IPS DF 6.9 (cell line): Measurements from ENCODE around the gene KCNJ5.

Experiments
- DNase-seq: peaks from one replicate; pipeline ENCODE4 v3.0.0-alpha.2; 2013; ENCODE audit warnings: low read depth, low spot score
- H3K27ac ChIP-seq: one replicate; pipeline ENCODE4 v1.5.1; 2013; ENCODE audit warnings: low read length, control low read depth
- H3K27me3 ChIP-seq: 2 replicates; pipeline ENCODE4 v1.6.1; 2013; ENCODE audit warnings: mild to moderate bottlenecking, low read length; ENCODE audit not compliant: control insufficient read depth, insufficient read depth
- H3K36me3 ChIP-seq: 2 replicates; pipeline ENCODE4 v1.6.1; 2013; ENCODE audit warnings: low read length; ENCODE audit not compliant: control insufficient read depth, insufficient read depth
- H3K4me1 ChIP-seq: 2 replicates; pipeline ENCODE4 v1.6.1; 2013; ENCODE audit warnings: low read length; ENCODE audit not compliant: control insufficient read depth, insufficient read depth
- H3K4me3 ChIP-seq: 2 replicates; pipeline ENCODE4 v1.5.1; 2013; ENCODE audit warnings: mild to moderate bottlenecking, low read length
- H3K9me3 ChIP-seq: 2 replicates; pipeline ENCODE4 v1.6.1; 2013; ENCODE audit warnings: low read length, inconsistent platforms; ENCODE audit not compliant: control insufficient read depth, insufficient read depth
- WGBS: extraction: QIAGEN DNeasy Blood & Tissue Kit; methylation state at CpG from one replicate; pipeline ENCODE4 v1.1.7; 2013; ENCODE audit warnings: mixed read lengths, missing lambda C conversion rate; ENCODE audit not compliant: insufficient read length, insufficient coverage; 5-methylcytosine and 5-hydroxymethylcytosine counted together

The KCNJ5 gene

DNA sequence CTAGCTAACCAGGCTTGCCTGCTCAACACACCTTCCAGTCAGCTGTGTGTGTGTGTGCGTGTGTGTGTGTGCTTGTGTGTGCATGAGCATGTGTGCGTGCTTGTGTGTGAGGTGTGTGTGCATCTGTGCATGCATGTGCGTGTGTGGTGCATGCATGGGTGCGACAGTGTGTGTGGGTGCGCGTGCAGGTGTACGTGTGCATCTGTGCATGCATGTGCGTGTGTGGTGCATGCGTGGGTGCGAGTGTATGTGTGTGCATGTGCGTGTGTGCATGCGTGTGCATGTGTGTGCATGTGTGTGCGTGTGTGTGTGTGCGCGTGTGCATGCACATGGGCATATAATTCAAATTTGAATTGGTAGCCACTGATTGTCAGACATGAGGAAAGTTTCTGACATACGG, 62.0 kb downstream of the KCNJ5 start:
- WGBS = no CpG with 5 or more reads among the region's 16 CpGs
- H3K27me3 ChIP-seq = no peaks in the 10 kb centered on the region

DNA sequence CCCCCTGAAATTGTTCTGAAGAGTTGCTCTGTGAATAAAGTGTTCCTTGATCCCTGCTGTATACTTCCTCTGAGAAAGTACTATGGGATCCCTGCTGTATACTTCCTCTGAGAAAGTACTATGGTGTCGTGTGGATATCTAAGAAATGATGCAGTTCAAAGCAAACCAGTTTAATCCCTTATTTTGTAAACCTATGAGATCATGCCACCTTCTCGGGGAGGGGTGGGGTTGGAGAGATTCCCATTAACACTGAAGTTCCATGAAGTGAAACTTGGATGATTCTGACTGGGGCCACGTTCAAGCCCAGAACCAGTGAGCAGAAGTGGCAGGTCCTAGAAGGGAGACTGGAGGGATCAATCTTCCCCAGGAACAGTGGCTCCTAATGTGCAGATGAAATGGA, 64.5 kb downstream of the KCNJ5 start:
- no peaks in the 10 kb centered on the region for H3K9me3 ChIP-seq
- WGBS = no CpG with 5 or more reads among the region's 3 CpGs
- no peak overlapping the region for H3K27ac ChIP-seq
- no peak overlapping the region for H3K4me3 ChIP-seq
- 0 out of 2 replicates have a peak, but pooled peaks cover 1% of the 10 kb centered on the region for H3K4me1 ChIP-seq
- no peak for DNase-seq
- no peaks in the 10 kb centered on the region; the same call in 1 of the 2 replicates for H3K36me3 ChIP-seq
- no peaks in the 10 kb centered on the region for H3K27me3 ChIP-seq

More for the DNA sequence above, 62.0 kb downstream of the KCNJ5 start:
- no peak overlapping the region for H3K4me3 ChIP-seq
- no peaks in the 10 kb centered on the region; the same call in 1 of the 2 replicates for H3K36me3 ChIP-seq
- 0 out of 2 replicates have a peak, but pooled peaks cover 1% of the 10 kb centered on the region for H3K4me1 ChIP-seq
- DNase-seq = no peak
- H3K27ac ChIP-seq = no peak overlapping the region
- H3K9me3 ChIP-seq = no peaks in the 10 kb centered on the region

DNA sequence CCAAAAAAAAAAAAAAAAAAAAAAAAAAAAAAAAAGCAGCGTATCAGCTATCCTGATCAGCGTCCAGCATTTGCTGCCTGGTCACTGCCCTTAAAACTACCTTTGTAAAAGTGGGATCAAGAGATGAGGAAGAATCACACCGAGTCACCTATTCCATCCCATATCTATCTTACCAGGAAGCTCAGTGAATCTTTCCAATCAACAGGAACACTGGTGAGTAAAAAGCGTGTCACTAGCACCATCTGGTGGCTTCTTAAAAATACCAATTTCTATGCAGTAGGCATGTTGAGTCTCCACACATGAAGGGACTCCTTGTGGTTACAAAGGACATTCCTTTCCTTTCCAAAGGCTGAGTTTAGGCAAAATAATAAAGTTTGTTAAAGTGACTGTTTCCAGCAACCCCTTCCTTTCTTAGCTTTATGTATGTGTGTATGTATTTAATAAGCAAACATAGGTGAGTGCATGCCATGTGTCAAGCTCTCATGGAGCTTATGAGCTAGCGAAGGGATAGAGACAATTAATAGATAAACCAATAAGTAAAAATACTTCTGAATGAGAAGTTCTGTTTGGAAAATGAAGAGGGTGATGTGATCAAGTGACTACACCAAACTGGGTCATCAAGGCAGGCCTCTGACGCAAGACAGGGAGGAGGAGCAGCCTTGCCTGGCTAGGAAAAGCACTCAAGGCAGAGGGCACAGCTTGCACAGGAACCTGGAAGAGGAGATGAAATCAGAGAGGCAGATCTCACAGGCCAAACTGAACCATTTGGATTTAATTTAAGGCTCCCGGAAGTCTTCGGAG, 65.4 kb downstream of the KCNJ5 start:
- no peaks in the 10 kb centered on the region; the same call in 1 of the 2 replicates for H3K36me3 ChIP-seq
- 0 out of 2 replicates have a peak, but pooled peaks cover 1% of the 10 kb centered on the region for H3K4me1 ChIP-seq
- H3K4me3 ChIP-seq = no peak overlapping the region
- DNase-seq = peak; percentile 55
- WGBS = no CpG with 5 or more reads among the region's 8 CpGs
- no peaks in the 10 kb centered on the region for H3K27me3 ChIP-seq
- H3K9me3 ChIP-seq = no peaks in the 10 kb centered on the region
- H3K27ac ChIP-seq = no peak overlapping the region

- H3K36me3 ChIP-seq = no peaks in the 10 kb centered on the region; the same call in 1 of the 2 replicates
- H3K4me1 ChIP-seq = 0 out of 2 replicates have a peak, but pooled peaks cover 1% of the 10 kb centered on the region
- H3K4me3 ChIP-seq = no peak overlapping the region
- H3K9me3 ChIP-seq = no peaks in the 10 kb centered on the region
- H3K27me3 ChIP-seq = no peaks in the 10 kb centered on the region
- no peak overlapping the region for H3K27ac ChIP-seq
- no CpG with 5 or more reads among the region's 8 CpGs for WGBS
- no peak for DNase-seq
These were observed 66.0 kb downstream of the KCNJ5 start for GRCh38 chr11:128957202-128957482.

GRCh38 chr11:128961645-128962044, 70.5 kb downstream of the KCNJ5 start:
- no CpG with 5 or more reads among the region's 2 CpGs for WGBS
- H3K9me3 ChIP-seq = no peaks in the 10 kb centered on the region
- no peaks in the 10 kb centered on the region for H3K27me3 ChIP-seq
- no peak for DNase-seq
- H3K4me3 ChIP-seq = no peak overlapping the region
- no peaks in the 10 kb centered on the region for H3K36me3 ChIP-seq
- no peak overlapping the region for H3K27ac ChIP-seq
- H3K4me1 ChIP-seq = no peaks in the 10 kb centered on the region

DNA sequence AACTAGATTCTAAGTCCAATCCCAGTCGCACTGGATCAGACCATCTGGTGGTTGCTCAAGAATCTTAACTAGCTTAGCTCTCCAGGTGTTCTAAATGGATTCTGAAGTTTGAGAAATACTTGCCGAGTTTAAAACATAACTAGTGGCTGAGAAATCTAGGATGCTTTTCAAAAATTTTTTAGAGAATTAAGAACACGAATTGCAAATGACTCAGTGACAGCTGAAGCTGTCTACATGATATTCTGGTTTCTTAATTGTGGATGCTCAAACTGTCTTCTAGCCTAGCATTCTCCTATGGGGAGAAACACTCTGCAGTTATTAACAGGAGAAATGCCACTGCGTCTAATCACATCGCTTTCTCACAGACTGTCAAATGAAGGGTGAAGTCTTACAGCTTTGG, 71.7 kb downstream of the KCNJ5 start:
- no peak for DNase-seq
- Histone ChIP-seq H3K27me3 (no peaks in the 10 kb centered on the region), H3K4me1 (no peaks in the 10 kb centered on the region), H3K9me3 (no peaks in the 10 kb centered on the region), H3K36me3 (no peaks in the 10 kb centered on the region), H3K4me3 (no peak overlapping the region), H3K27ac (no peak overlapping the region)
- WGBS = no CpG with 5 or more reads among the region's 5 CpGs

DNA sequence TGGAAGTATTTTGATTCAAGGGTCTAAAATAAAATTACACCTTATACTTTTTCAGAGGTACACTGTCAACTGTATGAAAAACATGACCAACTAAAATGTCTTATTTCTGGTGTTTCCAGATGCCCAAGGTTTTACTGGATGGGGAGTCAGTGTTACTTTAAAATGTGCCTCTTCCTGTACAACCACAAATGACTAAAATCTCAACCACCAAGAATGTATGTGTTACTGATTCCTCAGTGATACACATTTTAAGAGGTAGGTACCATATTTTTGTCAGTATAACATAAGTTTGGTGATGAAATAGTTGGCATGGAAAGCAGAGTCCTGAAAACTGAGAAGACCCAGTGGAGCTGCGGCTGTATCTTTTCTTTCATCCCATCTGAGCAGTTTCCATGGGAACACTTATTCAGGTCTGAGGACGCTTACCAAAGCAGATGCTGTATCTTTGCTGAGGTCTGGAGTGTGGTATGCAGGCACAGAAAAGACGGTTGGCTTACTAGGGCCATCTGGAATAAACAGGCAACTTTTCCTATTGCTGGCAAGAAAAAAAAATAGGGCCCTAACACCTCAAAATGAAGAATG, 72.7 kb downstream of the KCNJ5 start:
- Histone ChIP-seq H3K4me1 (no peaks in the 10 kb centered on the region), H3K4me3 (no peak overlapping the region), H3K27ac (no peak overlapping the region), H3K36me3 (no peaks in the 10 kb centered on the region), H3K9me3 (no peaks in the 10 kb centered on the region), H3K27me3 (no peaks in the 10 kb centered on the region)
- no CpG with 5 or more reads among the region's 3 CpGs for WGBS
- DNase-seq = no peak

DNA sequence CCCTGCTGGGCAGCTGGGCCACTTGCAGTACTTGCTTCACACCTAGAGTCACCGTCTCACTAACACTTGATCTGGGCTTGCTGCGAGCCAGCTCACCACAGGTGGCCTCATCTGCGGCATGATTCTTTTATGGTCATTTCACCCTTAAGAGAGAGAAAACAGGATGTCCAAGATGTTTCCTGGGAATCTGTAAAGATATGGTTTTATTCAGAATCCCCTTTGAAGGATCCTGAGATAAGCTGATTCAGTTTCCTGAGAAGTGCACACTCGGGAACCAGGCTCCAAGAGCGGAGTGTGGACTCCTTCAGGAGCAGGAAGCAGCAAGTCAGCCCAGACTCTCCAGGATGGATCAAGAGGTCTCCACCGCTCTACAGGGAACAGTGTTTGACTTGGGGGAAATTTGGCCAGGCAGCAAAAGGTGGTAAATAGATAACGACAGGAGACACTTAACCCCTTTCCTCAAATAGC, 73.3 kb downstream of the KCNJ5 start:
- Histone ChIP-seq H3K4me1 (no peaks in the 10 kb centered on the region), H3K9me3 (no peaks in the 10 kb centered on the region), H3K27ac (no peak overlapping the region), H3K27me3 (no peaks in the 10 kb centered on the region), H3K4me3 (no peak overlapping the region), H3K36me3 (peaks cover 2% of the 10 kb centered on the region; the same call in 1 of the 2 replicates)
- no CpG with 5 or more reads among the region's 7 CpGs for WGBS
- DNase-seq = no peak

DNA sequence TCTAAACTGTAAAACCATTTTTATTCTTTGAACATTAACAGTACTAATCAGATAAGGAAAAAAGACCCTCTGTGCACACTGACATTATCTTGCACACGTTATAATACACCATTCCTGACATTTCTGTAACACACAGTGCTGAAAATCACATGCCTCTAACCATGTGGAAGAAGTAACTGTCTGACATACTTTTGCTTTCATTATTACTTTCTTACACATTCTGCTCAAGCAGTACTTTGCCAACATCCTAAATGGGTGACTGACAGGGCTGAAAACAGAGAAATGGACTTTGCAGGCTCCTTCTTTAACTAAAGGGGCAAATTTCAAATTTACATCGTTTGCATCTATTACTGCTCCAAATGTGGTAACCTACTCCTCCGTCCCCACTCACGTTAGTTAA, 74.3 kb downstream of the KCNJ5 start:
- no peaks in the 10 kb centered on the region for H3K4me1 ChIP-seq
- peaks cover 5% of the 10 kb centered on the region; the same call in 1 of the 2 replicates for H3K36me3 ChIP-seq
- no peak overlapping the region for H3K27ac ChIP-seq
- H3K9me3 ChIP-seq = no peaks in the 10 kb centered on the region
- no peak for DNase-seq
- no peaks in the 10 kb centered on the region for H3K27me3 ChIP-seq
- WGBS = no CpG with 5 or more reads among the region's 4 CpGs
- no peak overlapping the region for H3K4me3 ChIP-seq

- Histone ChIP-seq H3K36me3 (peaks cover 9% of the 10 kb centered on the region), H3K9me3 (no peaks in the 10 kb centered on the region), H3K4me1 (no peaks in the 10 kb centered on the region), H3K27ac (no peak overlapping the region), H3K4me3 (no peak overlapping the region), H3K27me3 (no peaks in the 10 kb centered on the region)
- no CpG with 5 or more reads among the region's 6 CpGs for WGBS
- no peak for DNase-seq
These were observed 76.4 kb downstream of the KCNJ5 start for GRCh38 chr11:128967578-128967977.
